GM12865 (cell line): ENCODE results near the gene RIMS4.

Experiments used
- DNase-seq: peaks from one replicate; pipeline ENCODE4 v3.0.0; 2010; ENCODE audit warnings: low read depth
- H3K4me3 ChIP-seq: 2 replicates; pipeline ENCODE4 v1.5.1; 2011; ENCODE audit warnings: mild to moderate bottlenecking, low read depth, low read length, control low read depth
- TF ChIP-seq, protein P1 (sequence below): IDR thresholded peaks from 2 replicates; pipeline ENCODE4 v1.5.1; 2011; ENCODE audit warnings: low read length, control low read depth, low read depth, inconsistent platforms; ENCODE audit not compliant: insufficient read depth; ENCODE audit errors: missing control alignments

Gene RIMS4

DNA sequence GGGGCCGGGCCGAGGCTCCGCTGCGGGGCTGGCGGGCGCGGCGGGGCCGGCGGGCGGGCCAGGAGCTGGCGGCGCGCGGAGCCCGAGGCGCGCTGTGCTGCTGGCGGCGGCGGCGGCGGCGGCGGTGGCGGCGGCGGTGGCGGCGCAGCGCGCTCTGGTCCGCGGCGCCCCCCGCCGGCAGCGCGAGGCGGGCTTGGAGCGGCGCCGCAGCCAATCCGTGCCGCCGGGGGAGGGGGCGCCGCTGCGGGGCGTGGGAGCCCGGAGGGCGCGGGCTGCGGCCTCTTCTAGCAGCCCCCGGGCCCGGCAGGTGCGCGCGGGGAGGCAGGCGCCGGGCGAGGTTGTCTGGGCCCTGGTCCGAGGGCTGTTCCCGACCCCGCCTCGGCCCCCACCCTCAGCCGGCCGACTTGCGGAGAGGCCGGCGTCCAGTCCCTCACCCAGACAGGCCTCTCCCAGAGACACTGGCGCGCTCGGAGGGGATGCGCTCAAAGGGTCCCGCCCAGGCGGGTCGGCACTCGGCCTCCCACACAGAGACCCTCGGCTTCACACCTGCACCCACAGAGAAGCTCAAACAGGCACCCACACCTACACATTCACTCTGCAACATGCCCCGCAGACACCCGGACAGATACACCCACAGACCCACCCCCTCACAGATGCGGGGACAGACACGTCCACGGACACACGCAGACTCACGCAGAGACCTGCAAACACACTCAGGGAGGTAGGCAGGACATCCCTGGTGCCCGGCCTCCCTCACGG lies at the start of gene RIMS4:
Gene RIMS4 (minus strand): TSS at position 156 of the 759 bp plus-strand sequence. CDS start 275 bp downstream, outside the sequence.
- TF ChIP-seq, protein P1, sequence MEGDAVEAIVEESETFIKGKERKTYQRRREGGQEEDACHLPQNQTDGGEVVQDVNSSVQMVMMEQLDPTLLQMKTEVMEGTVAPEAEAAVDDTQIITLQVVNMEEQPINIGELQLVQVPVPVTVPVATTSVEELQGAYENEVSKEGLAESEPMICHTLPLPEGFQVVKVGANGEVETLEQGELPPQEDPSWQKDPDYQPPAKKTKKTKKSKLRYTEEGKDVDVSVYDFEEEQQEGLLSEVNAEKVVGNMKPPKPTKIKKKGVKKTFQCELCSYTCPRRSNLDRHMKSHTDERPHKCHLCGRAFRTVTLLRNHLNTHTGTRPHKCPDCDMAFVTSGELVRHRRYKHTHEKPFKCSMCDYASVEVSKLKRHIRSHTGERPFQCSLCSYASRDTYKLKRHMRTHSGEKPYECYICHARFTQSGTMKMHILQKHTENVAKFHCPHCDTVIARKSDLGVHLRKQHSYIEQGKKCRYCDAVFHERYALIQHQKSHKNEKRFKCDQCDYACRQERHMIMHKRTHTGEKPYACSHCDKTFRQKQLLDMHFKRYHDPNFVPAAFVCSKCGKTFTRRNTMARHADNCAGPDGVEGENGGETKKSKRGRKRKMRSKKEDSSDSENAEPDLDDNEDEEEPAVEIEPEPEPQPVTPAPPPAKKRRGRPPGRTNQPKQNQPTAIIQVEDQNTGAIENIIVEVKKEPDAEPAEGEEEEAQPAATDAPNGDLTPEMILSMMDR: no peak
- no peak within 1 kb of the TSS for H3K4me3 ChIP-seq
- DNase-seq: no peak

DNA sequence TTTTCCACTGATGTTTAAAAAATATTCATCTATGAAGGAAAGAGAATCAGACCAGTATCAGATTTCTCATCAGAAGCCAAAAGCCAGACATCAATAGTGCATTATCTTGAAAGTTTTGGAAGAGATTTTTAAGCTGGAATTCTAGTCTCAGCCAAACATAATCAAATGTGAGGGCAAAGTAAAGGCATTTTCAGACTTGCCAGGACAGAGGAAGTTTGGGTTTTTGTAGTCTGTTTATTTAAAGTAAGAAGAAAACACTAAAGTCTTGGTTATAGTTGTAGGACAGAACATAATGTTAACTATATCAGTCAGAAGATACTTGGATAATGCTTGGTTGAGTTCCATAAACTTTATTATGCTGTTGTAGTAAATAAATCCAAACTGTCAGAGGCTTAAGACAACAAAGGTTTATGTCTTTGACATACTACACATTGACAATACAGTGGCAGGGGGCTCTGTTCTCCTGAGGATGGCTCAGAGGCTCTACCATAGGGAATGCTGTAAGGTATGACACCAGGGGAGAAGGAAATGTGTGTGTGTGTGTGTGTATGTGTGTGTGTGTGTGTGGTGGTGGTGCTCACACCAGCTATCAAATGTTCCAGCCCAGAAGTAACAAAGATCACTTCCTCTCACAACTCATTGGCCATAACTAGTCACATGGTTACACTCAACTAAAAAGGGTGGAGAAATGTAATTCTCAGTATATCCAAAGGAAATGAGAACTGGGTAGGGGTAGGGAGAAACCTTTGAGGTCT lies 48.4 kb upstream of the RIMS4 start:
- DNase-seq: peak; percentile 3
- H3K4me3 ChIP-seq: no peak overlapping the region
- TF ChIP-seq, protein P1: no peak

DNA sequence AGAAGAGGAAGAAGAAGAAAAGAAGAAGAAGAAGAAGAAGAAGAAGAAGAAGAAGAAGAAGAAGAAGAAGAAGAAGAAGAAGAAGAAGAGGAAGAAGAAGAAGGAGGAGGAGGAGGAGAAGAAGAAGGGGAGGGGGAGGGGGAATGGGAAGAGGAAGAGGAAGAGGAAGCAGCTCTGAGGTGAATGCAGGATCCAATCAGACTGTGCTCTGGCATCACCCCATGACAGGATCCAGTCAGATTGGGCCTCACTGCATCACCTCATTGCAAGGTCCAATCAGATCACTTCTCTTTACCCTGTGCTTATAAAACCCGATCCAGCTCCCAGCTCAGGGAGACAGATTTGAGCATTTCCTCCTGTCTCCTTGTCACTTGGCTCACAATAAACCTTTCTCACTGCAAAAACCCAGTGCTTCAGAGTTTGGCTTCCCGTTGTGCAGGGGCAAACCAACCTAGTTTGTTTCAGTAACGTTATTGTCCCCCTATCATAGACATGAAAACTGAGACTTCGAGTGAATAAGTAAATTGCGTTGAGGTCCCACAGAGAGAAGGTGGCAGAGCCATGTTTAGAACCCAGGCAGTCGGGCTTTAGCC lies 46.6 kb upstream of the RIMS4 start:
- peak; percentile 16 for DNase-seq
- no peak overlapping the region for H3K4me3 ChIP-seq
- TF ChIP-seq, protein P1: no peak

DNA sequence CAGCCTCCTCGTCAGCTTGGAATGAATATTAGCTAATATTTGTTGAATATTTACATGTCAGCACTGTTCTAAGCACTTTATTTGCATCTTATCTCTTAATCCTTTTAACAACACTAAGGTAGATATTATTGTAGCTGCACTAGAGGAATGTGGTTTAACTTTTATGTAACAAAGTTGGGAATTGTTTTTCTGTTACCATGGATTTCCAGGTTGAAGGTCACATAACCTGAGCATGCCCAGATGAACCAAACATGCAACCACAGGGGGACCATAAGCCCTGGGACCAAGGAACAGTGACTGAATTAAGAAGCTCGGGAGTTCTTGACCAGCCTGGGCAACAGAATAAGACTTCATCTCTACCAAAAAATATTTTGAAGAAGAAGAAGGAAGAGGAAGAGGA lies 46.1 kb upstream of the RIMS4 start:
- TF ChIP-seq, protein P1: no peak
- H3K4me3 ChIP-seq: no peak overlapping the region
- no peak for DNase-seq

DNA sequence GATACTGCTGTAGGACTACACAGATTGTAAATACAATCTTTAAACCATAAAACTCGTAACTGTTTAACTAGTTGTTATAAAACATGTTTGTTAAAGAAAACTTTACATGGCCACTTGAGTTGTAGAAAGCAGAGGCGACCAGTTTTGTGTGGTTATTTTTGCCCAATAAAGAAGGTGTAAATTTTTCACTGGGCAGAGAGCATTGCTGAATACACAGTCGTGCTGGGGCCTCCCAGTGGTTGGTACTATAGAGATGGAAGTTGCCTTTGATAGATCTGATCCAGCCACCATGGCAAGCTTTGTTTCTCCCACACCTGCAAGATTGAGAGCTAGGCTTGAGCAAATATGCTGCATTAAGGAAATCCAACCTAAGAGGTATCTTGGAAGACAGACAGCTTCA lies 41.2 kb upstream of the RIMS4 start:
- no peak for DNase-seq
- TF ChIP-seq, protein P1: no peak
- no peak overlapping the region for H3K4me3 ChIP-seq

DNA sequence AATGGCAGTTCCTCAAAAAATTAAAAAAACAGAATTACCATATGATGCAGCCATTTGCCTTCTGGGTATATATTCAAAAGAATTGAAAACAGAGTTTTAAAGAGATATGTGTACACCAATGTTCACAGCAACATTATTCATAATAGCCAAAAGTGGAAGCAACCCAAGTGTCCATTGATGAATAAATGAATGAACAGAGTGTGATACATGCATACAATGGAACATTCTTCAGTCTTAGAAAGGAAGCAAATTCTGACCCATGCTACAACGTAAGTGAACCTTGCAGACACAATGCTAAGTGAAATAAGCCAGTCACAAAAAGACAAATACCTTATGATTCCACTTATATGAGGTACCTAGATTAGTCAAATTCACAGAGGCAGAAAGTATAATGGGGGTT lies 40.5 kb upstream of the RIMS4 start:
- H3K4me3 ChIP-seq: no peak overlapping the region
- DNase-seq: no peak
- TF ChIP-seq, protein P1: no peak
